Naive B cell (primary cell): ENCODE data around the gene SPTBN2. TPM values are rescaled to one million over a fixed set of nuclear protein-coding genes. Genes with fewer than 3 reads are reported as not detected.

Experiments used
- ATAC-seq, 2 donors: fragments of 150-1000 bp; cut with Tn5 transposase; 2 replicates each; pipeline ENCODE4 v1.10.0; 2021; ENCODE audit warnings: low read depth in 2 of 2, mild to moderate bottlenecking in 2 of 2, moderate library complexity in 2 of 2
- DNase-seq: peaks from one replicate; pipeline ENCODE4 v3.0.0; 2022
- H3K27ac Mint-ChIP-seq, 6 donors: one replicate each; pipeline ENCODE4 v1.8.0; 2020 to 2022; ENCODE audit warnings: mild to moderate bottlenecking in 6 of 6, mixed read lengths in 6 of 6, moderate library complexity in 5 of 6, inconsistent platforms in 2 of 6
- H3K27me3 Mint-ChIP-seq, 3 donors: one replicate each; pipeline ENCODE4 v1.8.0; 2021 to 2022; ENCODE audit warnings: mixed read lengths in 3 of 3, mild to moderate bottlenecking in 1 of 3
- H3K36me3 Mint-ChIP-seq, 2 donors: one replicate each; pipeline ENCODE4 v1.8.0; 2020 to 2022; ENCODE audit warnings: mixed read lengths in 2 of 2, inconsistent platforms in 1 of 2, mild to moderate bottlenecking in 1 of 2
- H3K4me1 Mint-ChIP-seq, 3 donors: one replicate each; pipeline ENCODE4 v1.8.0; 2020 to 2022; ENCODE audit warnings: mixed read lengths in 3 of 3, inconsistent platforms in 1 of 3, mild to moderate bottlenecking in 1 of 3, moderate library complexity in 1 of 3
- H3K4me3 Mint-ChIP-seq, 8 donors: one replicate each; pipeline ENCODE4 v1.8.0; 2020 to 2022; ENCODE audit warnings: mild to moderate bottlenecking in 8 of 8, mixed read lengths in 8 of 8, moderate library complexity in 8 of 8, inconsistent platforms in 2 of 8
- H3K9me3 Mint-ChIP-seq, 7 donors: one replicate each; pipeline ENCODE4 v1.8.0; 2020 to 2022; ENCODE audit warnings: mixed read lengths in 7 of 7, mild to moderate bottlenecking in 5 of 7, inconsistent platforms in 2 of 7, moderate library complexity in 1 of 7
- polyA plus RNA-seq, 6 donors: library from polyadenylated mRNA; unstranded; fragments of 300-500 nt; fragmentation: Illumina TruSeq; gene quantifications; one replicate each; pipeline ENCODE4 v1.2.3, GENCODE V29; 2021; ENCODE audit warnings: low read depth in 6 of 6

Gene SPTBN2
- polyA plus RNA-seq, result 1 to 10 TPM in 1 of 6 donors, under 1 TPM in 2, not detected in 3; 0.52 to 1.2 (median 0.60) TPM

DNA sequence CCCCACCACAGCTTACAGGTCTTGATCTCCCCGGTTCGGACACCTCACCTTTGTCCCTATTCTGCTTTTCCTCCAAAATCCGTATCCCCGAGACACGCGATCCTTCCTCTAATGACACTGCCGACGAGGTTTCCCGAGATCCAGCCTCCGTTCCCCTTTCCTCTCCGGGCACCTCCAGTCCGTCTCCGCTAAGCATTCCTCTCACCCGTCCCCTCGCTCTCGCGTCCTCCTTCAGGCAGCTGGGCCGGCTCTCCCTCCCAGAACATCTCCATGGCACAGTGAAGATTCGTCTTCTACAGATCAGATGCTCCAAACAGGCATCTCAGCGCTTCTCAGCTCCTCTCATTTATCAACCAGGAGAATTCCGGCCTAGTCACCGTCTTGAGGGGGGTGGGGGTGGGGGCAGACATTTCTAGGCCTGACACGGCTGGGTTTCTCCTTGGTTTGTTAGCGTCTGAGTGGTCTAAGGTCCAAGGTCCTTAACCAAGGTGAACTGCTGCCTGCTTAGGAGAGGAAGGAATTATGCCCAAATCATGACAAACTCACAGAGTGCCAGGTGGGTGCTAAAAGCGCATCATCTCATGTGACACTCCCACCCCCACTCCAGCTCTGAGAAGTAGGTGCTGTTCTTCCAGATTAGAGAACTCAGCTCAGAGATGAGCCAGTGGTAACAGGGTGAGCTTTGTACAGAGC is at the start of gene SPTBN2:
TSS of gene SPTBN2 (minus strand) at position 524 of the 693 bp plus-strand sequence. CDS start 7,976 bp downstream, outside the sequence.
- ATAC-seq (peak; percentile 29 to 45), DNase-seq (no peak)
- Mint-ChIP-seq H3K4me1 (peaks cover 14 to 22% (median 18%) of the 10 kb centered on the region in 3 donors), H3K9me3 (no peaks in the 10 kb centered on the region), H3K4me3 (peak within 1 kb of the TSS; percentile 86 to 97 (median 92)), H3K27ac (peak within 1 kb of the TSS in 5 of 6 donors; percentile 3 to 94 (median 10)), H3K27me3 (peaks cover 19 to 56% (median 46%) of the 10 kb centered on the region in 3 donors), H3K36me3 (peaks cover 0 to 7% of the 10 kb centered on the region in 2 donors)

DNA sequence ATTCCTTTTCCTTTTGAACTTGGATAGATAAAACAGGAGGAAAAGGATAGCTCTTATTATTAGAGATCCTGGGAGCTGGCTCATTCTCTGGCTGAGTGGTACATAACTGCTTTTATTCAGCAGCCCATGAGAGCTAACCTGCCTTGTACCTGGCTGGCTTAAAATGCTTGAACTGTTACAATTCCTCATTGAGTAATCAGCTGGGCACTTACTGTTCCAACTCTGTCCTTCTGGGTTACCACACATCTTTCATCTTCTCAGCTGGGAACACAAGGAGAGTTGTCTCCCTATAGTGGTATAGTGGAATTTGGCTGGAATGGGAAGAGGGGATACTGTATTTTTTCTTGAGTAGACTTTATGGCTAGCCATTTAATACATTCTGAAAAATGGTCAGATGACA is 39.8 kb upstream of the SPTBN2 start:
- peak overlapping the region in 1 of 6 donors; percentile 40 for H3K27ac Mint-ChIP-seq
- DNase-seq, result no peak
- no peaks in the 10 kb centered on the region for H3K9me3 Mint-ChIP-seq
- H3K4me1 Mint-ChIP-seq, result peaks cover 13 to 23% (median 23%) of the 10 kb centered on the region in 3 donors
- no peak overlapping the region for H3K4me3 Mint-ChIP-seq
- peaks cover 12 to 18% of the 10 kb centered on the region in 2 donors for H3K36me3 Mint-ChIP-seq
- no peaks in the 10 kb centered on the region for H3K27me3 Mint-ChIP-seq
- ATAC-seq, result no peak

DNA sequence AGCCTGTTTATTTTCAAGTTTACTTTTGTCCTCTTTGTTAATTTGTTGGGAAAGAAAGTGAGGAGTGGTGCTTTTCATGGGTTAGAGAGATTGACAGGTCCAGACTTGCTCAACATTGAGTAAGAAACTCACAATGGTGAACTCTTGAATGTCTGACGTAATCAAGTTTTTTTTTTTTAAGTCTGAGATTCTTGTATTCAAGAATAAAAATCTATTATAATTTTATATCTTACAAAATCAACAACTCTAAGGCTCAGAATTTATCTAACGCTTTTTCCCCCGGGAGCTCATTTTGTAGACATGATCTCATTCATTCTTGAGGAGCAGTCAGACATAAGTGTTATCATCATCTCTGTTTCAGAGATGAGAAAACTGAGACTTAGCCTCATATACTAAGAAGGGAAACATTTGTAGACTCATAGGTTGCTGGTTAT is 39.1 kb upstream of the SPTBN2 start:
- no peaks in the 10 kb centered on the region for H3K9me3 Mint-ChIP-seq
- peaks cover 13 to 21% (median 17%) of the 10 kb centered on the region in 3 donors for H3K4me1 Mint-ChIP-seq
- no peak overlapping the region for H3K4me3 Mint-ChIP-seq
- H3K27ac Mint-ChIP-seq, result peak overlapping the region in 1 of 6 donors; percentile 57
- peaks cover 11 to 12% of the 10 kb centered on the region in 2 donors for H3K36me3 Mint-ChIP-seq
- ATAC-seq, result no peak
- no peak for DNase-seq
- H3K27me3 Mint-ChIP-seq, result no peaks in the 10 kb centered on the region

DNA sequence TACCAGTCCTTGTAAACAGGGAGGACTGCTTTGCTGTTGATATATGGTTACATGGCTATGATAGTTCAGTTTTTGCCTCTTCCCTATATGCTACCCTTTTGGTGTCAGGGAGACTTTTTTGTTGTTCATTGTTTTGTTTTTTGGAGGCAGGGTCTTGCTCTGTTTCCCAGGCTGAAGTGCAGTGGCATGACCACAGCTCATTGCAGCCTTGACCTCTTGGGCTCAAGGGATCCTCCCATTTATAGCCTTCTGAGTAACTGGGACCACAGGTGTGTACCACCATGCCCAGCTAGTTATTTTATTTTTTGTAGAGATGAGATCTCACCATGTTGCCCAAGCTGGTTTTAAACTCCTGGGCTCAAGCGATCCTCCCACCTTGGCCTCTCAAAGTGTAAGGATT is 38.6 kb upstream of the SPTBN2 start:
- Mint-ChIP-seq H3K27ac (peak overlapping the region in 2 of 6 donors; percentile 16 to 57), H3K36me3 (peaks cover 10 to 12% of the 10 kb centered on the region in 2 donors), H3K27me3 (no peaks in the 10 kb centered on the region), H3K4me3 (no peak overlapping the region), H3K9me3 (no peaks in the 10 kb centered on the region), H3K4me1 (peaks cover 13 to 21% (median 13%) of the 10 kb centered on the region in 3 donors)
- no peak for ATAC-seq
- no peak for DNase-seq

GRCh38 chr11:66766681-66767080 is 37.7 kb upstream of the SPTBN2 start:
- no peaks in the 10 kb centered on the region for H3K27me3 Mint-ChIP-seq
- H3K4me3 Mint-ChIP-seq, result no peak overlapping the region
- H3K4me1 Mint-ChIP-seq, result peaks cover 10 to 21% (median 12%) of the 10 kb centered on the region in 3 donors
- H3K9me3 Mint-ChIP-seq, result no peaks in the 10 kb centered on the region
- peaks cover 8 to 11% of the 10 kb centered on the region in 2 donors for H3K36me3 Mint-ChIP-seq
- H3K27ac Mint-ChIP-seq, result peak overlapping the region in 3 of 6 donors; percentile 1 to 70 (median 32)
- no peak for ATAC-seq
- no peak for DNase-seq

DNA sequence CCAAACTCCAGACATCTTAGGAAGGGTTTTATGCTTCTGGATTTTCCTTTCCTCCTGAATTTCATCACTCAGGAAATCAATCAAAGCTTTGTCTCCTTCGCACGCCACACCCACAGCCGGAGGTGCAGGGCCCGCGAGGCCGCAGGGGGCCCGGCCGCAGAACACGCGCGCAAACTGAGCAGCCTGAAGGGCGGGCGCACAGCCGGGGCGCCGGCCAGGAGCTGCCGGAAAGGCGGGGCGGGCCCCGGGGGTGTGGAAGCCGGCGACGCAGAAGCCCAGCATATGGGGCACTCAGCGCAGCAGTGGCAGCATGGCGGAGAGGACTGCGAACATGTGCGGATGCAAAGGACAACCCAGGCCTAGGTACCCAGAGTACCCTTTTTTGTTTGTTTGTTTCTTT is 33.1 kb upstream of the SPTBN2 start:
- peaks cover 0 to 13% (median 7%) of the 10 kb centered on the region in 3 donors for H3K4me1 Mint-ChIP-seq
- no peak overlapping the region for H3K27ac Mint-ChIP-seq
- H3K36me3 Mint-ChIP-seq, result peaks cover 5 to 6% of the 10 kb centered on the region in 2 donors
- H3K9me3 Mint-ChIP-seq, result no peaks in the 10 kb centered on the region
- ATAC-seq (no peak), DNase-seq (no peak)
- no peak overlapping the region for H3K4me3 Mint-ChIP-seq
- no peaks in the 10 kb centered on the region for H3K27me3 Mint-ChIP-seq

DNA sequence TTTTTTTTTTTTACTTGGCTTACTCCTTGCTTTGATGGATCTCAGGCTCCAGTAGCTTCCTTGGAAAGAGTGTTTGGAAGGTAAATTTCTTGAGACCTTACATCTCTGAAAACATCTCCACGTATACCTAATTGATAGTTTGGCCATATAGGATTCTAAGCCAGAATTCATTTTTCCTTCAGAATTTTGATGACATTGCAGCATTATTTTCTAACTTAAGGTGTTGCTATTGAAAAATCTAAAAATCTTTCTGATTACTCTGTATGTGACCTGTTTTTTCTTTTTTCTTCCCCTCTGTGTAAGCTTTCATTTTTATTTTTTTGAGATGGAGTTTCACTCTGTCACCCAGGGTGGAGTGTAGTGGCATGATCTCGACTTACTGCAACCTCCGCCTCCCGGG is 23.1 kb upstream of the SPTBN2 start:
- DNase-seq (no peak), ATAC-seq (no peak)
- Mint-ChIP-seq H3K36me3 (no peaks in the 10 kb centered on the region), H3K27me3 (no peaks in the 10 kb centered on the region), H3K4me3 (no peak overlapping the region), H3K27ac (no peak overlapping the region), H3K9me3 (no peaks in the 10 kb centered on the region), H3K4me1 (peaks cover 15 to 30% (median 25%) of the 10 kb centered on the region in 3 donors)

DNA sequence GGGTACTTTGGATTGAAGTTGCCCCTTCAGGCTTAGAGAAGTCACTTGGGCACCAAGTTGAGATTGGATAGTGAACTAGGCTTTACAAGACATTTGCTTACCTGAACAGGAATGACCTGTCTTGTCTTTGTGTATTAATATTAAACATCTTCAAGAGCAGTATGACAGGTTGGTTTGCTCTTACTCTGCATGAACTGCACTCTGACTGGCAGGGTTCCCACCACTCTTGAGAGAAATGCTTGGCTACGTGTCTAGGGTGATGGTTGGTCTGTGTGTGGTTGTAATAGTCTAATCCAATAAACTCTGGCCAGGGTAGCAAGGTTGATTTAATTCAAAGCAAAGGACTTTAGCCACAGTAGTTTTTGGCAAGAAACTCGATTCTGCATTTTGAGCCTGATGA is 20.1 kb upstream of the SPTBN2 start:
- no peaks in the 10 kb centered on the region for H3K9me3 Mint-ChIP-seq
- no peaks in the 10 kb centered on the region for H3K27me3 Mint-ChIP-seq
- no peaks in the 10 kb centered on the region for H3K36me3 Mint-ChIP-seq
- peaks cover 17 to 42% (median 33%) of the 10 kb centered on the region in 3 donors for H3K4me1 Mint-ChIP-seq
- no peak for DNase-seq
- H3K4me3 Mint-ChIP-seq, result peak overlapping the region in 1 of 8 donors; percentile 16
- peak overlapping the region in 1 of 6 donors; percentile 24 for H3K27ac Mint-ChIP-seq
- ATAC-seq, result no peak

GRCh38 chr11:66747480-66747879 is 18.5 kb upstream of the SPTBN2 start:
- peak overlapping the region in 3 of 8 donors; percentile 4 to 93 (median 44) for H3K4me3 Mint-ChIP-seq
- H3K36me3 Mint-ChIP-seq, result no peaks in the 10 kb centered on the region
- H3K27ac Mint-ChIP-seq, result peak overlapping the region in 1 of 6 donors; percentile 81
- ATAC-seq, result no peak
- peaks cover 17 to 44% (median 41%) of the 10 kb centered on the region in 3 donors for H3K4me1 Mint-ChIP-seq
- H3K9me3 Mint-ChIP-seq, result no peaks in the 10 kb centered on the region
- no peak for DNase-seq
- H3K27me3 Mint-ChIP-seq, result no peaks in the 10 kb centered on the region

DNA sequence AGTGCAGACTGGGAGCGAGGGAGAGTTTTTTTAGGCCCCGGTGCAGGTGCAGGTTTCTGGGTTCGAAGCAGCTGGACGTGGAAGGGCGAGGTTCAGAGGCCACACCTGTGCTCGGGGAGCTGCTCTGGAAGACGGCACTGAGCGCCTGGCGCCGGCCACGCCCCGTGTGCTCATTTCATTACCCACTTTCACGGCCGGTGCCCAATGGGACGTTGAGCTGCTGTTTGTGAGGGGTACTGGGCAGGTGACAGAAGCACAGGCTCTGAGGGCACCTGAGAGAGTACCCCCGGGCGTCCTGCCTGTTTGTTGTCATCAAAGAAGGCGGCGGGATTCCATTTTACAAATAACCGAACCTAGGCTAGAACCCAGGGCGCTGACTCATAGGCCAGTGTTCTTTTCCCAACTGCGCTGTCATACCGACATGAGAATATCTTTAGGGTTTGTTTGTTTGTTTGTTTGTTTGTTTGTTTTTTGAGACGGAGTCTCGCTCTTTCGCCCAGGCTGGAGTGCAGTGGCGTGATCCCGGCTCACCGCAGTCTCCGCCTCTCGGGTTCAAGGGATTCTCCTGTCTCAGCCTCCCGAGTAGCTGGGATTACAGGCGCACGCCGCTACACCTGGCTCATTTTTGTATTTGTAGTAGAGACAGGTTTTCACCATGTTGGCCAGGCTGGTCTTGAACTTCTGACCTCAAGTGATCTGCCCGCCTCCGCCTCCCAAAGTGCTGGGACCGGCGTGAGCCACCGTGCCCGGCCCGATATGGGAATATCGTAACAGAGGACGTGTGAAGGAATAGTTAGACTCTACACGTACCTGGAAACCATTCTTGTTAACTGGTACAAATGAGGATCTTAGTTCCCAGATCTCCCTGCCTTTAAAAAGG is 16.6 kb upstream of the SPTBN2 start:
- Mint-ChIP-seq H3K36me3 (peaks cover 0 to 7% of the 10 kb centered on the region in 2 donors), H3K4me1 (peaks cover 13 to 48% (median 33%) of the 10 kb centered on the region in 3 donors), H3K9me3 (peaks cover 3 to 13% (median 6%) of the 10 kb centered on the region in 7 donors), H3K27me3 (no peaks in the 10 kb centered on the region), H3K4me3 (peak overlapping the region; percentile 86 to 99 (median 93)), H3K27ac (peak overlapping the region in 4 of 6 donors; percentile 47 to 96 (median 85))
- peak; percentile 33 to 42 for ATAC-seq
- peak; percentile 24 for DNase-seq

- H3K4me1 Mint-ChIP-seq, result peaks cover 13 to 48% (median 33%) of the 10 kb centered on the region in 3 donors
- peak overlapping the region; percentile 86 to 99 (median 93) for H3K4me3 Mint-ChIP-seq
- H3K27ac Mint-ChIP-seq, result peak overlapping the region; percentile 79 to 96 (median 90)
- peaks cover 3 to 16% (median 6%) of the 10 kb centered on the region in 7 donors for H3K9me3 Mint-ChIP-seq
- H3K27me3 Mint-ChIP-seq, result no peaks in the 10 kb centered on the region
- peak; percentile 93 for DNase-seq
- peaks cover 0 to 7% of the 10 kb centered on the region in 2 donors for H3K36me3 Mint-ChIP-seq
- ATAC-seq, result peak; percentile 85 to 86
Observed at GRCh38 chr11:66744485-66745355, 15.7 kb upstream of the SPTBN2 start.

DNA sequence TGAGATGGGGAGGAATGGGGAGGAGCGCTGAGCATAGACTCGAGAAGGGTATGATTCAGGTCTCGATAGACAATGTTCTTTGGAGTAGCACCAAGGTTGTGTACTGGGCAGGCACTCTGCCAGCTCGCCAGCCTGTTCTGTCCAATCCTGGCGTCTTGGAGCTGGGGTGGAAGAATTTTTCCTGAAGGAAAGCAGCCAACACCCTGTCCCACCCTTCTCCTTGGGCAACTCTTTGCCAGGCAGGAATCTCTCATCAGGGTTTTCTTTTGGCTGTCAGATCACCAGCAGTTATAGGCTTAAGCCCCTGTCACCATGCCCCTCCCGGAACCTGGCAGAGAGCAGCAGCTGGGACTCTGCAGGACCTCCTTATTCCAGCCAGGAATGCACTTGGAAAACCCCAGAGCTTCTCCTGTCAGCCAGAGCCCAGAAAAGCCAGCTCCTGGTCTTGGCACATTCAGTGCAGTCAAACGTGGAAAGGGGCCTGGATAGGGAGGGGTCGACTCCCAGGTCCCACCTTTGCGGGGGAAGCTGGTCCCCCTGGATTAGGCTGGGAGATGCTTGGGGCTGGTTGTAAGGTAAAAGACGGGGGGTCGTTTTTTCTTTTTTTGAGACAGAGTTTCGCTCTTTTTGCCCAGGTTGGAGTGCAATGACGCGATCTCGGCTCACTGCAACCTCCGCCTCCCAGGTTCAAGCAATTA is 14.4 kb upstream of the SPTBN2 start:
- H3K9me3 Mint-ChIP-seq, result peaks cover 3 to 16% (median 6%) of the 10 kb centered on the region in 7 donors
- H3K27ac Mint-ChIP-seq, result peak overlapping the region in 1 of 6 donors; percentile 79
- no peak for DNase-seq
- H3K36me3 Mint-ChIP-seq, result peaks cover 0 to 7% of the 10 kb centered on the region in 2 donors
- H3K4me3 Mint-ChIP-seq, result peak overlapping the region; percentile 86 to 99 (median 93)
- peaks cover 13 to 38% (median 26%) of the 10 kb centered on the region in 3 donors for H3K4me1 Mint-ChIP-seq
- H3K27me3 Mint-ChIP-seq, result no peaks in the 10 kb centered on the region
- no peak for ATAC-seq
